WERI-Rb-1 (cell line): ENCODE measurements around the gene TANC1.

Experiments used
- DNase-seq: peaks from one replicate; pipeline ENCODE4 v3.0.0-alpha.2; 2020
- H3K27ac ChIP-seq: fragments of 250-450 bp; sonication (Bioruptor Pico); 2 replicates; pipeline ENCODE4 v1.5.1; 2020; ENCODE audit warnings: mild to moderate bottlenecking, moderate library complexity
- H3K27me3 ChIP-seq: fragments of 250-450 bp; sonication (Bioruptor Pico); 2 replicates; pipeline ENCODE4 v1.5.1; 2021; ENCODE audit warnings: mild to moderate bottlenecking, low read depth, moderate library complexity; ENCODE audit not compliant: insufficient read depth, severe bottlenecking
- H3K36me3 ChIP-seq: fragments of 250-450 bp; sonication (Bioruptor Pico); 2 replicates; pipeline ENCODE4 v1.5.1; 2020; ENCODE audit warnings: mild to moderate bottlenecking, moderate library complexity
- H3K4me3 ChIP-seq: 2 replicates; pipeline ENCODE4 v1.5.1; 2011; ENCODE audit warnings: low read depth, mild to moderate bottlenecking, control low read depth, low read length
- H3K9me3 ChIP-seq: fragments of 250-450 bp; sonication (Bioruptor Pico); 2 replicates; pipeline ENCODE4 v1.5.1; 2021; ENCODE audit warnings: mild to moderate bottlenecking, moderate library complexity; ENCODE audit not compliant: severe bottlenecking
- TF ChIP-seq, protein P1 (sequence below): IDR thresholded peaks from 2 replicates; pipeline ENCODE4 v1.5.1; 2011; ENCODE audit warnings: low read depth, mild to moderate bottlenecking, control low read depth, inconsistent platforms, low read length

TANC1 gene

DNA sequence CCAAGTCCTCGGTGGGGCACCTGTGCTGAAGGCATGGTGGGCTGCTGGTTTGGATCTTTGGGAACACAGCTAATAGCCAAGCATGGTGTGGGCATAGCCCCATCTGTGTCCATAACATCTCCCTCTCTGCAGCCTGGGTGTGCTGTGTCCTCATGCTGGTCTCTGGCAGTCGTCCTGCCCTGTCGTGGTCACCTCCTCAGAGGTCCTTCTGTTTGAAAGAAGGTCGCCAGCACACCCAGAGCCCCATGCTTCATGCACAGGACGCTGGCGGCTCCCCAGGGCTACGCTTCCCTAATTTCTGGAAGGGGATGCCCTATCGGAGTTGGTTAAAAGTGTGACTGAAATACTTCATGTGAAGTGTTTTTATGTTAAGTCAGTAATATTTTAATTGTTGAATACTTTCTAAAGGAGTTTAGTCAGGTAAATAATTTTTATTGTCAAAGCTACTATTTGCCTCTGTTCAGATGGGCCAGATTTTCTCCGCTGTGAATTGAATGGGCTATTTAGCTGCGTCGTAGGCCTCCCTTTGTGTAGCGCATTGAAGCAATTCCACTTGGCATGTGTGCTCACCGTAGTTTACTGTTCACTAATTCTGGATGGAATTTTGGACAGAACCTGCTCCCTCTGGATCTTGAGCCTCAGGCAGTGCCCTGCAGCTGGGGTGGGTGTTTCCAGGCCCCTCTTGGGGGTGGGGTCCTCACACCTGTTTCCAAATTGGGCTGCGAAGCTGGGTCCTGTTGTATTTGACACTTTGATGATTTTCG is 236.1 kb downstream of the TANC1 start:
- no peaks in the 10 kb centered on the region for H3K27me3 ChIP-seq
- H3K36me3 ChIP-seq: peaks cover 4% of the 10 kb centered on the region
- no peak overlapping the region for H3K4me3 ChIP-seq
- no peak for DNase-seq
- H3K27ac ChIP-seq: no peak overlapping the region
- H3K9me3 ChIP-seq: no peaks in the 10 kb centered on the region
- TF ChIP-seq, protein P1, sequence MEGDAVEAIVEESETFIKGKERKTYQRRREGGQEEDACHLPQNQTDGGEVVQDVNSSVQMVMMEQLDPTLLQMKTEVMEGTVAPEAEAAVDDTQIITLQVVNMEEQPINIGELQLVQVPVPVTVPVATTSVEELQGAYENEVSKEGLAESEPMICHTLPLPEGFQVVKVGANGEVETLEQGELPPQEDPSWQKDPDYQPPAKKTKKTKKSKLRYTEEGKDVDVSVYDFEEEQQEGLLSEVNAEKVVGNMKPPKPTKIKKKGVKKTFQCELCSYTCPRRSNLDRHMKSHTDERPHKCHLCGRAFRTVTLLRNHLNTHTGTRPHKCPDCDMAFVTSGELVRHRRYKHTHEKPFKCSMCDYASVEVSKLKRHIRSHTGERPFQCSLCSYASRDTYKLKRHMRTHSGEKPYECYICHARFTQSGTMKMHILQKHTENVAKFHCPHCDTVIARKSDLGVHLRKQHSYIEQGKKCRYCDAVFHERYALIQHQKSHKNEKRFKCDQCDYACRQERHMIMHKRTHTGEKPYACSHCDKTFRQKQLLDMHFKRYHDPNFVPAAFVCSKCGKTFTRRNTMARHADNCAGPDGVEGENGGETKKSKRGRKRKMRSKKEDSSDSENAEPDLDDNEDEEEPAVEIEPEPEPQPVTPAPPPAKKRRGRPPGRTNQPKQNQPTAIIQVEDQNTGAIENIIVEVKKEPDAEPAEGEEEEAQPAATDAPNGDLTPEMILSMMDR: no peak

DNA sequence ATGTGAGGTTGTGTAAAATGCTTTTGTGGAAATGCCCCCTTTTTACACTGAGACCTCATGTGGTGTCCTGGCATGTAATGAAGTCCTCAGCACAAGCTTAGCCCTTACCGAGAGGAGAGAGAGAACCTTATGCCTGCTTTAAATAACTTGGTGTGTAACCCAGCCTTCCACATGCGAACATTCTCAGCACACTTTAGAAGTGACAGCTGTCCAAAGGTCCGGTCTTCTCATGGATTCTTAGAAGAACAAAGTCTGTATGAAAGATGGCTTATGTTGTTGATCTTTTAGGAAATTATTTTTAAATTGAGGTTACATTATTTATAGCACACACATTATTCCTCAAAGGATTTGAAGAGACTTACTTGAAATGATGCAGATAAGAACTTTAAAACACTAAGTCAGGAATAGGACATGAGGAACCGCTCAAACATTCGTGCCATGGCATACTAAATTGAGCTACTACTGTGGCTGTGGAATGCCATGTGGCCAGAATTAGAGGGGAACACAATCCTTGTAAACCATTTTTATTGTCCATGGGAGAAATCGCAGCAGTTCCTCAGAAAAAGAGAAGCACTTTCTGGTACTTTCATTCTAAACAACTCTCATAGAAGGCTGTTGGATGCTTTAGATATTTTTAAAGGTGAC is 238.4 kb downstream of the TANC1 start:
- TF ChIP-seq, protein P1: no peak
- DNase-seq: no peak
- Histone ChIP-seq H3K27ac (no peak overlapping the region), H3K9me3 (no peaks in the 10 kb centered on the region), H3K27me3 (no peaks in the 10 kb centered on the region), H3K4me3 (no peak overlapping the region), H3K36me3 (peaks cover 4% of the 10 kb centered on the region)

- TF ChIP-seq, protein P1: no peak
- H3K27me3 ChIP-seq: no peaks in the 10 kb centered on the region
- no peaks in the 10 kb centered on the region for H3K9me3 ChIP-seq
- no peak for DNase-seq
- H3K36me3 ChIP-seq: peaks cover 4% of the 10 kb centered on the region
- H3K4me3 ChIP-seq: no peak overlapping the region
- no peak overlapping the region for H3K27ac ChIP-seq
Observed at GRCh38 chr2:159208438-159208837, 240.0 kb downstream of the TANC1 start.

GRCh38 chr2:159209341-159210306 is 241.2 kb downstream of the TANC1 start:
- Histone ChIP-seq H3K9me3 (no peaks in the 10 kb centered on the region), H3K27me3 (no peaks in the 10 kb centered on the region), H3K27ac (no peak overlapping the region), H3K4me3 (no peak overlapping the region), H3K36me3 (peaks cover 4% of the 10 kb centered on the region; the same call in 1 of the 2 replicates)
- DNase-seq: no peak
- TF ChIP-seq, protein P1: no peak

DNA sequence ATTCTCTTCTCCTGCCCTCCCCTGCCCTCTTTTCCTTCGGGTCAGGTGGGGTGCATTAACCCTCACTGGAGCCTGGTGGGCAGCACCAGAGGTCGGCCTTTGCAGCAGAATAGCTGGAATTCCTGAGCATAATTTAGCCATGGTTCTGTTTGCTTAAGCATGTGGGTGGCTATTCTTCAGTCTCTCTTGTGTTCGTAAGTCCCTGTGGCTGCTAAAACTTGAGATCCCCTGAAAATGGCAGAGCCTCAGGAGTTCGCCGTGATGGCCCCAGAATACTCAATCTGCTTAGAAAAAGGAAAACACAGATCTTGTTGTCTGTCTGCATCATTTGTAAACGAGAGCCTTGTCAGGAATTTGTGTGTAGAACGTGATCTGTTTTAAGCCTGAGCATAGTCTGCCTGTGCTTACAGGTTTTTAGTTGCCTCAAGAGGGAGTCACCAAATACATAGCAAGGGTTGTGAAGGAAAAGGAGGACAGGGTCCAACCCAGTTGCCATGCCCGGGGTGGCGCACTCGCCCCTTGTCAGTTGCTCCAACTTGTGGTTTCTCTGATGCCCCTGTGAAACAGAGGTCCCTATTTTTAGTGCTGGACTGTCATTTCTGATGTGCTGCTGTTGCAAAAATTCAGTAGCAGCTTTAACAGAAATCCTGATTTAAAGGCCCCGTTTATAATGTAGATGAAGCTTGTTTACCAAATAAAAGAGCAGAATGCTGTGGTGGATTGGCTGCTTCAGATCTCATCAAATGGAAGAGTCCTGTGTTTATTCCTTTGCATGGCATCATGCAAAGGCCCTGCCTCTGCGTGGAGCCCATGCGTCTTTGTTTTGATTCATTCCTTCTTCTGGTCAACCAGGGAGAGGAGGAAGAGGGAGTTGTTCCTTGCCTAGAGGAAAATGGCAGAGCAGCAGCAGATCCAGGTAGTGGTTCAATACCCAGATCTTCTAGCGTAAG is 243.3 kb downstream of the TANC1 start:
- H3K9me3 ChIP-seq: no peaks in the 10 kb centered on the region
- no peaks in the 10 kb centered on the region; the same call in 1 of the 2 replicates for H3K36me3 ChIP-seq
- TF ChIP-seq, protein P1: no peak
- H3K4me3 ChIP-seq: no peak overlapping the region
- H3K27ac ChIP-seq: no peak overlapping the region
- no peaks in the 10 kb centered on the region for H3K27me3 ChIP-seq
- DNase-seq: no peak
